H1 (cell line): ENCODE results near the gene STK32A. TPM values are rescaled to one million over a fixed set of nuclear protein-coding genes. Genes with fewer than 3 reads are reported as not detected.
A peak's percentile ranks its signal among the peaks of the same experiment; 100 is the strongest.

Source experiments
- CTCF ChIA-PET: fragments of 300-600 bp; sonication (Branson Sonifier 250); formaldehyde crosslinking; loops from one replicate; lab custom pipeline; 2021; ENCODE audit not compliant: partially characterized antibody; lab: Charles Lee
- POLR2A ChIA-PET: fragments of 300-600 bp; sonication (Branson Sonifier 250); formaldehyde crosslinking; loops from one replicate; lab custom pipeline; 2021; ENCODE audit warnings: inconsistent platforms; ENCODE audit not compliant: partially characterized antibody; lab: Charles Lee
- DNase-seq, 2 experiments: peaks; one replicate each; pipeline versions ENCODE4 v3.0.0 to v3.0.0-alpha.2; 2010 to 2022; ENCODE audit warnings: low spot score in 2 of 2, low read depth in 1 of 2, mixed read lengths in 1 of 2
- FAIRE-seq: peaks from 2 replicates; lab custom pipeline; 2011; peaks lifted over from hg19 to GRCh38; lab: Jason Lieb, UNC
- H2AFZ ChIP-seq: 2 replicates; pipeline ENCODE4 v1.8.1; 2012; ENCODE audit warnings: low read length, inconsistent platforms
- H2AK5ac ChIP-seq: 2 replicates; pipeline ENCODE4 v1.6.1; 2013; ENCODE audit warnings: low read depth, low read length
- H2BK120ac ChIP-seq: replicated peaks from 2 replicates; pipeline ENCODE3; 2013; ENCODE audit warnings: low read depth, low read length, inconsistent platforms
- H2BK12ac ChIP-seq: 2 replicates; pipeline ENCODE4 v1.6.1; 2013; ENCODE audit warnings: low read depth, low read length
- H2BK15ac ChIP-seq: 2 replicates; pipeline ENCODE4 v1.6.1; 2013; ENCODE audit warnings: low read length
- H2BK20ac ChIP-seq: 2 replicates; pipeline ENCODE4 v1.6.1; 2013; ENCODE audit warnings: low read length
- H2BK5ac ChIP-seq: 2 replicates; pipeline ENCODE4 v1.6.1; 2013; ENCODE audit warnings: low read depth, low read length
- H3K14ac ChIP-seq: 2 replicates; pipeline ENCODE4 v1.6.1; 2013; ENCODE audit warnings: inconsistent platforms; ENCODE audit not compliant: insufficient read length
- H3K18ac ChIP-seq: 2 replicates; pipeline ENCODE4 v1.6.1; 2013; ENCODE audit warnings: low read length; ENCODE audit errors: extremely low read depth
- H3K23ac ChIP-seq: 2 replicates; pipeline ENCODE4 v1.6.1; 2013; ENCODE audit warnings: inconsistent platforms; ENCODE audit not compliant: insufficient read length
- H3K23me2 ChIP-seq: 2 replicates; pipeline ENCODE4 v1.6.1; 2013; ENCODE audit warnings: low read depth, low read length
- H3K27ac ChIP-seq: 2 replicates; pipeline ENCODE4 v1.6.1; 2011; ENCODE audit warnings: low read depth, low read length, inconsistent platforms
- H3K27me3 ChIP-seq, 4 experiments: replicated peaks in 1 of 4; 1 replicate in 1 of 4; 2 replicates in 3 of 4; pipeline versions ENCODE4 v1.6.1 to v1.8.1; 2011 to 2013; ENCODE audit warnings: low read length in 3 of 4, mild to moderate bottlenecking in 3 of 4, inconsistent platforms in 2 of 4, mixed read lengths in 2 of 4, moderate library complexity in 1 of 4; ENCODE audit not compliant: control insufficient read depth in 3 of 4, insufficient read depth in 3 of 4; ENCODE audit errors: extremely low read depth in 1 of 4
- H3K36me3 ChIP-seq, 4 experiments: 2 replicates each; pipeline versions ENCODE4 v1.6.1 to v1.8.1; 2011 to 2013; ENCODE audit warnings: mild to moderate bottlenecking in 4 of 4, low read length in 3 of 4, moderate library complexity in 2 of 4, control low read depth in 1 of 4, inconsistent platforms in 1 of 4; ENCODE audit not compliant: insufficient read depth in 4 of 4, control insufficient read depth in 2 of 4
- H3K4ac ChIP-seq: replicated peaks from 2 replicates; pipeline ENCODE3; 2013; ENCODE audit warnings: low read length, low read depth, mixed read lengths, inconsistent platforms; ENCODE audit not compliant: insufficient read length
- H3K4me1 ChIP-seq, 4 experiments: replicated peaks in 1 of 4; 1 replicate in 1 of 4; 2 replicates in 3 of 4; pipeline versions ENCODE4 v1.6.1 to v1.8.1; 2011 to 2013; ENCODE audit warnings: low read length in 3 of 4, inconsistent platforms in 2 of 4, mixed read lengths in 1 of 4; ENCODE audit not compliant: insufficient read depth in 4 of 4, control insufficient read depth in 3 of 4
- H3K4me2 ChIP-seq, 2 experiments: 2 replicates each; pipeline versions ENCODE4 v1.6.1 to v1.8.1; 2011 to 2013; ENCODE audit warnings: low read depth in 2 of 2, low read length in 2 of 2, control low read depth in 1 of 2, inconsistent platforms in 1 of 2, mild to moderate bottlenecking in 1 of 2; ENCODE audit not compliant: insufficient read depth in 1 of 2
- H3K4me3 ChIP-seq, 4 experiments: fragments of 200-600, 300-600 bp in 1 of 4; sonication (generic), shearing (Covaris generic), sonication (Bioruptor Twin) in 1 of 4; 2 replicates each; pipeline versions ENCODE4 v1.5.1 to v1.8.1; 2011 to 2016; ENCODE audit warnings: low read length in 4 of 4, low read depth in 3 of 4, control low read depth in 2 of 4, inconsistent platforms in 2 of 4, mild to moderate bottlenecking in 2 of 4, mixed read lengths in 1 of 4, moderate library complexity in 1 of 4; ENCODE audit not compliant: insufficient read depth in 2 of 4; ENCODE audit errors: extremely low read depth in 1 of 4
- H3K56ac ChIP-seq: replicated peaks from 2 replicates; pipeline ENCODE3; 2013; ENCODE audit warnings: low read depth, mild to moderate bottlenecking, mixed read lengths, low read length, inconsistent platforms; ENCODE audit not compliant: insufficient read length
- H3K79me1 ChIP-seq: 2 replicates; pipeline ENCODE4 v1.6.1; 2013; ENCODE audit warnings: low read depth, low read length, control low read depth
- H3K79me2 ChIP-seq, 2 experiments: 2 replicates each; pipeline versions ENCODE4 v1.6.1 to v1.8.1; 2012 to 2013; ENCODE audit warnings: low read length in 2 of 2, mild to moderate bottlenecking in 2 of 2, inconsistent platforms in 1 of 2; ENCODE audit not compliant: insufficient read depth in 2 of 2, control insufficient read depth in 1 of 2
- H3K9ac ChIP-seq, 4 experiments: replicated peaks in 1 of 4; 1 replicate in 1 of 4; 2 replicates in 3 of 4; pipeline versions ENCODE4 v1.6.1 to v1.8.1; 2011 to 2013; ENCODE audit warnings: low read depth in 3 of 4, low read length in 3 of 4, control low read depth in 2 of 4, mild to moderate bottlenecking in 2 of 4, moderate library complexity in 2 of 4, inconsistent platforms in 1 of 4; ENCODE audit errors: extremely low read depth in 1 of 4
- H3K9me3 ChIP-seq, 2 experiments: 2 replicates each; pipeline versions ENCODE4 v1.6.1 to v1.8.1; 2012 to 2013; ENCODE audit warnings: mild to moderate bottlenecking in 2 of 2, moderate library complexity in 2 of 2, control low read depth in 1 of 2, inconsistent platforms in 1 of 2, low read depth in 1 of 2, low read length in 1 of 2, mixed read lengths in 1 of 2; ENCODE audit not compliant: insufficient read depth in 2 of 2
- H4K20me1 ChIP-seq, 2 experiments: replicated peaks in 1 of 2; 2 replicates each; pipeline versions ENCODE3 to v1.8.1; 2011 to 2013; ENCODE audit warnings: inconsistent platforms in 2 of 2, low read length in 2 of 2, mild to moderate bottlenecking in 1 of 2; ENCODE audit not compliant: insufficient read depth in 2 of 2, control insufficient read depth in 1 of 2
- H4K5ac ChIP-seq: 2 replicates; pipeline ENCODE4 v1.6.1; 2013; ENCODE audit warnings: low read length, low read depth, mixed read lengths, inconsistent platforms; ENCODE audit not compliant: insufficient read length
- H4K8ac ChIP-seq: 2 replicates; pipeline ENCODE4 v1.8.0; 2013; ENCODE audit warnings: mild to moderate bottlenecking, moderate library complexity, low read length, inconsistent platforms; ENCODE audit not compliant: insufficient read depth; ENCODE audit errors: extremely low read depth
- H4K91ac ChIP-seq: replicated peaks from 2 replicates; pipeline ENCODE3; 2013; ENCODE audit warnings: low read length, mixed read lengths, inconsistent platforms; ENCODE audit not compliant: insufficient read length
- ATF3 ChIP-seq: IDR thresholded peaks from 2 replicates; pipeline ENCODE4 v1.6.1; 2011; ENCODE audit warnings: low read depth, mild to moderate bottlenecking, low read length; ENCODE audit not compliant: insufficient read depth
- JUND ChIP-seq: IDR thresholded peaks from 2 replicates; pipeline ENCODE4 v1.6.1; 2011; ENCODE audit warnings: mild to moderate bottlenecking, improper control_type of control experiment, low read length
- NANOG ChIP-seq: IDR thresholded peaks from 2 replicates; pipeline ENCODE4 v1.6.1; 2011; ENCODE audit warnings: low read length, low read depth, mild to moderate bottlenecking, inconsistent platforms; ENCODE audit not compliant: insufficient read depth, poor library complexity, severe bottlenecking
- POU5F1 ChIP-seq: IDR thresholded peaks from 2 replicates; pipeline ENCODE4 v1.6.1; 2011; ENCODE audit warnings: low read depth, mild to moderate bottlenecking, low read length, moderate library complexity
- RBBP5 ChIP-seq: IDR thresholded peaks from 2 replicates; pipeline ENCODE4 v1.7.1; 2012; ENCODE audit warnings: low read depth, mild to moderate bottlenecking, inconsistent platforms, low read length, moderate library complexity, borderline replicate concordance
- RXRA ChIP-seq: IDR thresholded peaks from 2 replicates; pipeline ENCODE4 v1.6.1; 2011; ENCODE audit warnings: low read depth, mild to moderate bottlenecking, low read length, moderate library complexity; ENCODE audit not compliant: insufficient read depth
- SP1 ChIP-seq: IDR thresholded peaks from 2 replicates; pipeline ENCODE4 v1.6.1; 2011; ENCODE audit warnings: low read depth, low read length
- SP2 ChIP-seq: IDR thresholded peaks from 2 replicates; pipeline ENCODE4 v1.6.1; 2012; ENCODE audit warnings: mild to moderate bottlenecking, low read length, inconsistent platforms
- SRF ChIP-seq: IDR thresholded peaks from 2 replicates; pipeline ENCODE4 v1.6.1; 2011; ENCODE audit warnings: mild to moderate bottlenecking, low read depth, low read length, moderate library complexity
- ZNF274 ChIP-seq: IDR thresholded peaks from 2 replicates; pipeline ENCODE4 v1.7.0; 2012; ENCODE audit warnings: low read length, borderline replicate concordance; ENCODE audit errors: extremely low read depth
- WGBS, 2 experiments: shearing (Covaris generic) in 1 of 2; methylation state at CpG; one replicate each; pipeline versions ENCODE4 v1.1.6 to v1.1.7; 2013 to 2015; ENCODE audit warnings: low lambda C conversion rate in 2 of 2, mixed read lengths in 2 of 2, inconsistent platforms in 1 of 2, low coverage in 1 of 2, missing lambda C conversion rate in 1 of 2; ENCODE audit not compliant: insufficient replicate concordance in 2 of 2, insufficient coverage in 1 of 2, insufficient read length in 1 of 2; ENCODE audit errors: extremely low coverage in 1 of 2, missing lambda C conversion rate in 1 of 2; 5-methylcytosine and 5-hydroxymethylcytosine counted together
- polyA plus RNA-seq, 7 experiments: library from polyadenylated mRNA; depleted of rRNA in 3 of 7; stranded (reverse) in 5 of 7; unstranded in 2 of 7; fragments of >200 nt in 5 of 7; fragments of 200-250 nt in 2 of 7; gene quantifications; 1 replicate in 5 of 7; 2 replicates in 1 of 7; 4 replicates in 1 of 7; pipeline versions ENCODE4 v1.2.1 to v1.2.3, GENCODE V29; 2011 to 2013; ENCODE audit warnings: missing spikeins in 2 of 7, mixed read lengths in 2 of 7
- total RNA-seq: library from RNA; stranded (reverse); fragmentation: NEBNext Ultra II Directional; extraction: Animal tissue kit (Norgen Biotek cat#: 25700); gene quantifications from 2 replicates; pipeline ENCODE4 v1.2.1, GENCODE V29; 2021

STK32A gene
- total and polyA plus RNA-seq, 2 of the 8 experiments (the other 6 are each of a cell fraction or from before 2014, with no cell fraction given) = 1.3 to 2.5 TPM

- CTCF ChIA-PET = interaction anchor here (0.7 to 4.4 kb wide), 8 partner anchors 9 to 159 kb away, joined by 3 to 26 read pairs (median 4); no protein-coding TSS in a partner anchor
- no peak overlapping the region for H4K8ac ChIP-seq
- H3K27me3 ChIP-seq = no peaks in the 10 kb centered on the region
- H3K56ac ChIP-seq = no peak overlapping the region
- H3K23ac ChIP-seq = no peak overlapping the region
- H3K27ac ChIP-seq = no peak overlapping the region
- no peaks in the 10 kb centered on the region for H3K23me2 ChIP-seq
- no peak overlapping the region for H3K4ac ChIP-seq
- no peak overlapping the region for H2BK120ac ChIP-seq
- H3K9me3 ChIP-seq = no peaks in the 10 kb centered on the region
- POLR2A ChIA-PET = interaction anchor here (1.3 to 2.5 kb wide), 2 partner anchors 11 to 19 kb away, joined by 4 to 12 read pairs; no protein-coding TSS in a partner anchor
- no peak overlapping the region for H3K4me3 ChIP-seq
- no peaks in the 10 kb centered on the region; a peak in 1 of 7 replicates for H3K4me1 ChIP-seq
- no peak overlapping the region for H2AK5ac ChIP-seq
- H2BK20ac ChIP-seq = no peak overlapping the region
- 97% methylated on average over 2 of the region's 2 CpGs; no CpG with 5 or more reads in 1 of the 2 experiments for WGBS, 2 experiments
- H4K20me1 ChIP-seq = peaks cover 9 to 11% of the 10 kb centered on the region in 2 experiments
- H3K14ac ChIP-seq = no peak overlapping the region
- FAIRE-seq (peak; percentile 19), DNase-seq (no peak)
- no peak overlapping the region for H2BK12ac ChIP-seq
- no peak overlapping the region for H3K18ac ChIP-seq
- H3K79me1 ChIP-seq = peaks cover 9% of the 10 kb centered on the region
- no peak overlapping the region for H2BK15ac ChIP-seq
- H3K4me2 ChIP-seq = no peak overlapping the region
- no peak overlapping the region for H4K91ac ChIP-seq
- TF ChIP-seq RBBP5 = no peak
- no peak for TF ChIP-seq SP2
- TF ChIP-seq JUND = no peak
- no peak for TF ChIP-seq RXRA
- no peak for TF ChIP-seq ATF3
- no peak for TF ChIP-seq NANOG
- no peak for TF ChIP-seq POU5F1
- TF ChIP-seq SP1 = no peak
- no peak for TF ChIP-seq SRF
- no peak for TF ChIP-seq ZNF274
- no peak overlapping the region for H4K5ac ChIP-seq
- no peak overlapping the region for H2BK5ac ChIP-seq
- H2AFZ ChIP-seq = no peak overlapping the region
- H3K36me3 ChIP-seq = peaks cover 31 to 84% (median 61%) of the 10 kb centered on the region in 4 experiments
- H3K9ac ChIP-seq = no peak overlapping the region
- H3K79me2 ChIP-seq = peaks cover 4 to 75% of the 10 kb centered on the region in 2 experiments
These were observed 183.8 kb downstream of the STK32A start for GRCh38 chr5:147418613-147419012.
